ENCODE results near the gene PROKR2. TPM values are rescaled to one million over a fixed set of nuclear protein-coding genes. Genes with fewer than 3 reads are reported as not detected.

Gene PROKR2
- total RNA-seq, 2 experiments from 2014 or later: not detected

DNA sequence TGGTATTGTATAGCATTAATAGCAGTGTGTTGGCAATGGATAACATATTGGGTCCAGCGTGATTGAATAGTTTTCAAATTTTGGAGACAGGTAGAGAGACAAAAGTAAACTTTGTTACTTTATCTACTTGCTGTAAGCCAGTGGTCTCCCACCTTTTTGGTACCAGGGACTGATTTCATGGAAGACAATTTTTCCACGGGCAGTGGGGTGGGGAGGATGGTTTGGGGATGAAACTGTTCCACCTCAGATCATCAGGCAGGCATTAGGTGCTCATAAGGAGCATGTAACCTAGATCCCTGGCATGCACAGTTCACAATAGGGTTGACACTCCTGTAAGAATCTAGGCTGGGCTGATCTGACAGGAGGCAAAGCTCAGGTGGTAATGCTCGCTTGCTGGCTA, 14.6 kb upstream of the PROKR2 start:
- intact Hi-C loops (cut with micrococcal nuclease): no loop called here
- DNase-seq: no peak
- Mint-ChIP-seq H3K4me1 (ENCODE audit: low read depth) (no peaks in the 10 kb centered on the region), H3K9me3 (no peaks in the 10 kb centered on the region), H3K4me3 (no peak overlapping the region), H3K27ac (no peak overlapping the region), H3K27me3 (ENCODE audit: low read depth) (peaks cover 23% of the 10 kb centered on the region), H3K36me3 (ENCODE audit: low read depth) (no peaks in the 10 kb centered on the region)
- CTCF ChIA-PET: no interaction called here

DNA sequence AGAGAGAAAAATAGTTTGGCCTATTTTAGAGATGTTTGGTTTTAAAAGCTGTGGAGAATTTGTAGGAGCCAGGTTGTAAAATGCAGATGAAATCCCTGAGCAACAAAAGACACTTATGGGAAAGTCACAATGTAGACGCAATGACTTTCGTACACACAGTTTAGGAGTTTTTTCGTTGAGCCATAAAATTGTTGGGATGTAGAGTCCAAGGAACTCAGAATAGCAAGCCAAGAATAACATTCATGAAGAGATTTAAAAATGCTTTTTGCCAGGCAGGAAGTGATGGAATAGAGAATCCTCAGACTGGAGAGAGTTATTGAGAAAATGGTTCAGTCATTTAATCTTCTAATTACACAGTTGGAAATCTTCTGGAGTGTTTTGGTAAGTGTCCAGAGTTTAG, 11.5 kb upstream of the PROKR2 start:
- intact Hi-C loops (cut with micrococcal nuclease): no loop called here
- Mint-ChIP-seq H3K4me1 (ENCODE audit: low read depth) (no peaks in the 10 kb centered on the region), H3K9me3 (no peaks in the 10 kb centered on the region), H3K27ac (no peak overlapping the region), H3K36me3 (ENCODE audit: low read depth) (no peaks in the 10 kb centered on the region), H3K27me3 (ENCODE audit: low read depth) (peaks cover 16% of the 10 kb centered on the region), H3K4me3 (no peak overlapping the region)
- CTCF ChIA-PET: no interaction called here
- DNase-seq: no peak

DNA sequence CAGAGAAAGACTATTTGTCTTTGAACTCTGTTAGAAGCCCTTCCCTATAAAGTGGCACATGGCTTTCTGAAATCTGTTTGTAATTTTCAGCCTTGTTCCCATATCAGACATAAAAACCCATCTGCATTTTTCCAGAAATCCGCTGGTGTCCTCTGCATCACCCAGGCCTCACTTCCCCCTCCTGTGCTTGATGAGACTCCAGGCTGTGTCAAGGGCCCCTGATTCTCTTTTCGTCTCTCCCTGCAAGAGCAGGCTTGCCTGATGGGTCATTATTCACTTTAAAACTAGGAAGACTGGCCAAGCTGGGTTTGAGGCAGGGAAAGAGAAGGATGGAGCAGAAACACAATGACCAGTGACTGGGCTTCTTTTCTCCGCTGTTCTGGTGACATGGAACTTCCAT, 10.6 kb upstream of the PROKR2 start:
- intact Hi-C loops (cut with micrococcal nuclease): no loop called here
- H3K27ac Mint-ChIP-seq: no peak overlapping the region
- DNase-seq: no peak
- no peaks in the 10 kb centered on the region for H3K36me3 Mint-ChIP-seq (ENCODE audit: low read depth)
- CTCF ChIA-PET: no interaction called here
- peaks cover 13% of the 10 kb centered on the region for H3K27me3 Mint-ChIP-seq (ENCODE audit: low read depth)
- H3K4me1 Mint-ChIP-seq (ENCODE audit: low read depth): no peaks in the 10 kb centered on the region
- H3K4me3 Mint-ChIP-seq: no peak overlapping the region
- H3K9me3 Mint-ChIP-seq: no peaks in the 10 kb centered on the region

DNA sequence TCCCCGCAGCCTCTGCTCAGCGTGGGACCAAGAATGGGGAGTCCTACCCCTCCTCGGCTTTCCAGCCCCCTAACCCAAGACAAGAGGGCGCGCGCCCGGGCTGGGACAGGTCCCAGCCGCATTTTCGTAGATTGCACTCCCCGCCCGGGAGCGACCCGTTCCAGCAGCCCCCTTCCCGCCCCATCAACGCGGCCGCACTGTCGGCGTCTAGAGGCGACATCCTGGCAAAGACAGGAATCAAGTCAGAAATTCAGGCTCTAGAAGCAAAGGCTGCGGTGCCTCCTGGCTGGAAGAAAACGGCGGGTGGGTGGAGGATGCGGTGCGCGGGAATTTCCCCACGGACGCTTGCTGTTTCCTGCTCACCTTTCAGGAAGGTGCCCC, 957 bp downstream of the PROKR2 start:
- no peak for DNase-seq
- H3K4me3 Mint-ChIP-seq: no peak overlapping the region
- H3K36me3 Mint-ChIP-seq (ENCODE audit: low read depth): no peaks in the 10 kb centered on the region
- peaks cover 50% of the 10 kb centered on the region for H3K27me3 Mint-ChIP-seq (ENCODE audit: low read depth)
- intact Hi-C loops (cut with micrococcal nuclease): loop anchor here (5.0 kb wide), 1 partner anchor 132 kb away; no protein-coding TSS in a partner anchor
- CTCF ChIA-PET: no interaction called here
- H3K27ac Mint-ChIP-seq: no peak overlapping the region
- no peaks in the 10 kb centered on the region for H3K9me3 Mint-ChIP-seq
- peaks cover 5% of the 10 kb centered on the region for H3K4me1 Mint-ChIP-seq (ENCODE audit: low read depth)

DNA sequence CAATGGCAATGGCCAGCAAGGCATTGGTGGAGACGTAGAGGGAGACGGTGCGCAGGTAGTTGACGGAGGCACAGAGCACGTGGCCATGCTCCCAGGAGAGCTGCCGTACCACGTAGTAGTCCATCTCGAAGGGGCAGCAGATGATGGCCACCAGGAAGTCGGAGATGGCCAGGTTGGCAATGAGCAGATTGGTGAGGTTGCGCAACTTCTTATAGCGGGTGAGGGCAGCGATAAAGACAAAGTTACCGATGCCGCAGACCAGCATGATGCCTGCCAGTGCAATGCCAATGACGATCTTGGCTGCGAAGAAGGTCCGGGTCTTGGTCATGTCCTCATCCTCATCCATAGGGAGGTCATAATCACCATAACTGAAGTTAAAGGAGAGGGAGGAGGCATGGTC, 2.8 kb downstream of the PROKR2 start:
- peaks cover 1% of the 10 kb centered on the region for H3K36me3 Mint-ChIP-seq (ENCODE audit: low read depth)
- no peak overlapping the region for H3K27ac Mint-ChIP-seq
- peaks cover 5% of the 10 kb centered on the region for H3K4me1 Mint-ChIP-seq (ENCODE audit: low read depth)
- peaks cover 49% of the 10 kb centered on the region for H3K27me3 Mint-ChIP-seq (ENCODE audit: low read depth)
- peaks cover 16% of the 10 kb centered on the region for H3K9me3 Mint-ChIP-seq
- CTCF ChIA-PET: no interaction called here
- H3K4me3 Mint-ChIP-seq: no peak overlapping the region
- no peak for DNase-seq
- intact Hi-C loops (cut with micrococcal nuclease): no loop called here

DNA sequence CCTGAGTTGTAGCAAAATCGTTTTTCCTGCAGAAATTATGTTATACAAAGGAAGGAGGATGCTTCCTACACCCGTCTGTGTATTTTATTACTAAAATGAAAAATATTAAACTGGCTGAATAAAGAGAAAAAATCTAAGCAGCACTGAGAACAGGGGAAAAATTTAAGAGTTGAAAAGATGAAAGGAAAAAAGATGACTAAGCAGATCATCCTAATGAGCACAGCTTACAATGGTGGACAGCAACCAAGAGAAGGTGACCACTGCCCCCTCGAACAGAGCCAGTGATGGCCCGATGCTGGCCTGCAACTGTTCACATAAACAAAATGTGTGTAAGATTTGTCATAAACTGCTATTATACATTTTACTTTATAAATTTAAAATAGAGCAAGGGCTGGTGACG, 4.2 kb downstream of the PROKR2 start:
- H3K4me3 Mint-ChIP-seq: no peak overlapping the region
- CTCF ChIA-PET: no interaction called here
- H3K36me3 Mint-ChIP-seq (ENCODE audit: low read depth): peaks cover 1% of the 10 kb centered on the region
- H3K9me3 Mint-ChIP-seq: peaks cover 28% of the 10 kb centered on the region
- peaks cover 37% of the 10 kb centered on the region for H3K27me3 Mint-ChIP-seq (ENCODE audit: low read depth)
- H3K27ac Mint-ChIP-seq: no peak overlapping the region
- DNase-seq: no peak
- H3K4me1 Mint-ChIP-seq (ENCODE audit: low read depth): peaks cover 5% of the 10 kb centered on the region
- intact Hi-C loops (cut with micrococcal nuclease): no loop called here

DNA sequence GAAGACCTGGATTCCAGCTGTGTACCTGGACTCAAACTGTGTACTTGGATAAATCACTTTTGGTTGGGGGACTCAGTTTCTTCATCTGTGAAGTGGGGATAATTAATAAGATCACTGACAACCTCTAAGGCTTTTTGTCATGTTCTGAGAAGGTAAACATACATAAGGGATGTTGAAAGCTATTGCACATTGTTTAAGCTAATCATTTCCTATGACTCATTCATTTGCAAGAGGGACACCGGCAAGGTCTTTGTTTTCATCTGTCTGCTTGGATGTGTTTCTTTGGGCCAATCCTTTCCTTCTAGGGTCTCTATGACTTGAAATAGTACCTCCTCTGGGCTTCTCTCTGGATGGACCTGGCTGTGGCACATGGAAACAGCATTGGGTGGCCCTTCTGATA, 6.8 kb downstream of the PROKR2 start:
- Mint-ChIP-seq H3K4me3 (no peak overlapping the region), H3K36me3 (ENCODE audit: low read depth) (peaks cover 1% of the 10 kb centered on the region), H3K27ac (peak overlapping the region; percentile 39), H3K4me1 (ENCODE audit: low read depth) (no peaks in the 10 kb centered on the region), H3K9me3 (peaks cover 36% of the 10 kb centered on the region), H3K27me3 (ENCODE audit: low read depth) (peaks cover 22% of the 10 kb centered on the region)
- intact Hi-C loops (cut with micrococcal nuclease): no loop called here
- CTCF ChIA-PET: no interaction called here
- no peak for DNase-seq

DNA sequence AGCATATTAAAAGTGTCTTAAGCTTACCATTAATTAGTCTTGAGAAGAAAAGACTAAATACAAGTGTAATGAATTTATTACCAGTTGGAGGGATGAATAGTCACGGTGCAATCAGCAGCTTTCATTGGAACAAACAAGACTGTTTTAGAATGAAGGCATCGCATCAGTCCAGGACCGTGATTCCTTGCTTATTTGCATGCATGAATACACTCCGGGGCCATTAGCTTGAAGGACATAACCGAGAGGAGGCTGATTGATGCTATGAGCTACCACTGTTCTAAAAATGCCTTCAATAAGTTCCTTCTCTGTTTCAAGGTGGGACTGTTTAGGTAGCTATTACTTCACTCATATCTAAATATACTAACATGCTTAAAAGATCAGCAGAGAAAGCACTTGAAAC, 17.9 kb downstream of the PROKR2 start:
- Mint-ChIP-seq H3K4me3 (no peak overlapping the region), H3K9me3 (no peaks in the 10 kb centered on the region), H3K36me3 (ENCODE audit: low read depth) (no peaks in the 10 kb centered on the region), H3K27ac (no peak overlapping the region), H3K27me3 (ENCODE audit: low read depth) (peaks cover 17% of the 10 kb centered on the region), H3K4me1 (ENCODE audit: low read depth) (no peaks in the 10 kb centered on the region)
- CTCF ChIA-PET: interaction anchor here (0.6 kb wide), 1 partner anchor 93 kb away, joined by 3 read pairs; no protein-coding TSS in a partner anchor
- DNase-seq: no peak
- intact Hi-C loops (cut with micrococcal nuclease): no loop called here

DNA sequence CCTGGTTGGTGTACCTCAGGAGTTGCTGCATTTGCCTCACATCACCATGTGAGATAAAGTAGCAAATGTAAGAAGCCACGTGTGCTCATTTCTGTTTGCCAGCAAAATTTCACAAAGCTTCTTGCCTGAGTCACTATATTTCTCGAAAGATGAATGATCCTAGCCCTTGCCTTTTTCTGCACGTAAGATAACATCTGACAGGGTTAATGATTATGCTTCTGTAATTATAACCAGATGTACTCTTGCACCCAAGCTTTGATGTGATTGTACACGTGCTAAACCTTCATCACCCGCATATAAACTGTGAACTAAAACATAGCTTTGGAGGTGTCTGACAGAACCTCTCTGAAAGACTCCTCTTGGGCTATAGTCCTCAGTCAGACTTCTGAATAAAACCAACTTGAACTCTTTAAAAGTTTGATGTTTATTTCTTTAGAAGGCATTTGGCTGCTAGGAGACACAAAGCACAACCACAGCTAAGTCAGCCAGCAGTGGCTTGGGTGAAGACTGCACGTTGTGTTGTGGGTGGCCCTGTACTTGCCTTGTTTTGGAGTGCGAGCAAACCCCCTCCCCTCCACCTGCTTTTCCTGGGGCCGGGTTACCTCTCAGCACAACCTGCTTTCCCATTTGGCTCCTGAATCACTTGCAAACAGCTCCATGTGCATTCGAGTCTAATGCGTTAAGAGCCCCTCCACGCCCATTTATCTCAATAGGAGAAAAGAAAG, 19.3 kb downstream of the PROKR2 start:
- intact Hi-C loops (cut with micrococcal nuclease): no loop called here
- DNase-seq: no peak
- CTCF ChIA-PET: interaction anchor here (0.5 to 0.8 kb wide), 3 partner anchors 10 to 666 kb away, joined by 3 read pairs; no protein-coding TSS in a partner anchor

DNA sequence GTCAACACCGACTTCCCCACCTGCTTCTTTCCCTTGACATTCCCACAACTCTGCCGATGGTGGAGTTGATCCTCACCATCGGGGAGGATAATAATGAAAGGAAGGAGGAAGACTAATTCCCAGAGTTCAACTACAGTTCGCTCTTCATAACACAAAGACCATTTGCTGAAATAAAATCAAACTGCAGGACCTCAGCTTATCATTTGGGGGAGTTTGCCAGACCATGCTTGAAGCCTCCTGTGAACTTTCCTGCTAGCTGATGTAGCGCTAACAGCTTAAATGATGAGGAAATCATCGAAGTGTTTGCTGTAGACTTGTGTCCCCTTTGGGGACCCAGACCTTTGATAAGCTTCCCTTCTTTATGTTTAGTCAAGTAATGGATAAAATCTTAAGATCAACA, 26.2 kb downstream of the PROKR2 start:
- no peak overlapping the region for H3K27ac Mint-ChIP-seq
- H3K36me3 Mint-ChIP-seq (ENCODE audit: low read depth): no peaks in the 10 kb centered on the region
- no peak overlapping the region for H3K4me3 Mint-ChIP-seq
- intact Hi-C loops (cut with micrococcal nuclease): loop anchor here (5.0 kb wide), 1 partner anchor 53 kb away; no protein-coding TSS in a partner anchor
- peaks cover 11% of the 10 kb centered on the region for H3K27me3 Mint-ChIP-seq (ENCODE audit: low read depth)
- CTCF ChIA-PET: no interaction called here
- H3K9me3 Mint-ChIP-seq: peaks cover 3% of the 10 kb centered on the region
- H3K4me1 Mint-ChIP-seq (ENCODE audit: low read depth): no peaks in the 10 kb centered on the region
- DNase-seq: no peak

More for the DNA sequence above, 19.3 kb downstream of the PROKR2 start:
- Mint-ChIP-seq H3K4me3 (no peak overlapping the region), H3K27me3 (ENCODE audit: low read depth) (peaks cover 12% of the 10 kb centered on the region), H3K27ac (no peak overlapping the region), H3K36me3 (ENCODE audit: low read depth) (no peaks in the 10 kb centered on the region), H3K4me1 (ENCODE audit: low read depth) (no peaks in the 10 kb centered on the region), H3K9me3 (no peaks in the 10 kb centered on the region)

DNA sequence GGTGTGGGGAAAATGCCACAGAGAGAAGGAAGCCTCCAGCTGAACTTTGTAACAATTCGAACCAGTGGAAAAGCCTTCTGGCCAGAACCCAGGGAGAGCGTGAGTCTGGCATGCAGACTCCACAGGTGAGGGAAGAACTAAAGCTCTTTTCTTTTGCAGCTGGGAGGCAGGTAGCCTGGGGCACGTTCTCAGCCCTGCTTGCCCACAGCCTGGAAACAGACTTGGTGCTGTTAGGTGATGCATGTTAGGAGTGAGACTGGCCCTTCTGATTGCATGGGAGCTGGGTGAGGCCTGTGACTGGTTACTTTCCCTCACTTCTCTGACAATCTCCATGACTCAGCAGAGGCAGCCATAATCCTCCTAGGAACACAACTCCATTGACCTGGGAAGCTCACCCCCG, 34.2 kb downstream of the PROKR2 start:
- H3K27ac Mint-ChIP-seq: no peak overlapping the region
- peaks cover 32% of the 10 kb centered on the region for H3K27me3 Mint-ChIP-seq (ENCODE audit: low read depth)
- DNase-seq: no peak
- H3K4me3 Mint-ChIP-seq: no peak overlapping the region
- intact Hi-C loops (cut with micrococcal nuclease): no loop called here
- H3K36me3 Mint-ChIP-seq (ENCODE audit: low read depth): no peaks in the 10 kb centered on the region
- CTCF ChIA-PET: interaction anchor here (1.0 kb wide), 1 partner anchor 166 kb away, joined by 3 read pairs; no protein-coding TSS in a partner anchor
- no peaks in the 10 kb centered on the region for H3K4me1 Mint-ChIP-seq (ENCODE audit: low read depth)
- peaks cover 3% of the 10 kb centered on the region for H3K9me3 Mint-ChIP-seq

DNA sequence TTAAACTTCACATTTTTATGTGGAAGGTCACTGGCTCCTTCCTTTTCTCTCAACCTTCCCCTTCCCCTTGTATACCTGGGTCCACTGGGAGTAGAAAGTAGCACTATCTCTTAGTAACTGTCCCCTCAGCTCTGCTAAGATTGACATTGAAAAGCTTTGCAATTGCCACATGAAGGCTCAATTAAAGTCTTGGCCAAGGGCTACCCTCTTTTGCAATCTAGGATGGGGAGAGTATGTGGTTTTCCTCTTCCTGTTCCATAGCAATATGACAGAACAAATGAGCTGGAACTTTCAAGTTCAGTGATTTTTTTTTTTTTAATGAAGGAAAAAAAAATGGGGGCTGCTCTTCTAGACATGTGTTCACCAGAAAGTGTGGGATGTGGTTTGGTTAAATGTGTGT, 37.1 kb downstream of the PROKR2 start:
- Mint-ChIP-seq H3K27ac (no peak overlapping the region), H3K4me1 (ENCODE audit: low read depth) (no peaks in the 10 kb centered on the region), H3K27me3 (ENCODE audit: low read depth) (peaks cover 31% of the 10 kb centered on the region), H3K4me3 (no peak overlapping the region), H3K36me3 (ENCODE audit: low read depth) (no peaks in the 10 kb centered on the region), H3K9me3 (no peaks in the 10 kb centered on the region)
- intact Hi-C loops (cut with micrococcal nuclease): no loop called here
- CTCF ChIA-PET: no interaction called here
- DNase-seq: no peak

DNA sequence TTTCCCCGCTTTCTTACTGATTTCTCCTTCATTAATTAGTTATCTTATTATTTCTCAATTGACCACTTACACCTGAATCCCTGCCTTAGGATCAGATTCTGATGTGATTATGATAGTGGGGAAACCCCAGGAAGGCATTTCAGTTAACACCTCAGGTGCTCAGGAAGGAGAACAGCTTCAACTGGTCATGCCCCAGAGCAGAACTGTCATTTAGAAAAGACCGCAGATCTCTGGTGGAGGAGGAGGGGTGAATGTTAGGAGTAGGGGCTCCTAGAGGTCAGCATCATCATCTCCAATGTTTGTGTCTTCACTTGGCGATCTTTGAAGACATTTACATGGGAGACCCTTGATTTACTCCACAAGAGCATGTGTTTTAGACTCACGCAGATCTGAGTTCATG, 44.5 kb downstream of the PROKR2 start:
- Mint-ChIP-seq H3K9me3 (no peaks in the 10 kb centered on the region), H3K27me3 (ENCODE audit: low read depth) (peaks cover 5% of the 10 kb centered on the region), H3K36me3 (ENCODE audit: low read depth) (no peaks in the 10 kb centered on the region), H3K4me1 (ENCODE audit: low read depth) (no peaks in the 10 kb centered on the region), H3K27ac (no peak overlapping the region), H3K4me3 (no peak overlapping the region)
- DNase-seq: no peak
- CTCF ChIA-PET: no interaction called here
- intact Hi-C loops (cut with micrococcal nuclease): no loop called here
